ENCODE results near the gene AFF4. TPM values are rescaled to one million over a fixed set of nuclear protein-coding genes. Genes with fewer than 3 reads are reported as not detected.

Gene AFF4
- total RNA-seq, 1 experiment from 2014 or later = 38.6 TPM

- H3K9me2 ChIP-seq (ENCODE audit: insufficient read depth) = no peaks in the 10 kb centered on the region
- ATAC-seq (no peak), DNase-seq (ENCODE audit: low read depth, low spot score) (no peak)
- H3K36me3 ChIP-seq (ENCODE audit: control insufficient read depth in 1 of 2, insufficient read depth in 2 of 2, low read length in 2 of 2) = no peaks in the 10 kb centered on the region
- intact Hi-C loops (cut with micrococcal nuclease) = no loop called here
- H3K9ac ChIP-seq (ENCODE audit: low read length) = no peak overlapping the region
- H3K4me3 ChIP-seq (replicated peaks in 1 of 2; ENCODE audit: low read depth in 1 of 2, low read length in 2 of 2) = no peak overlapping the region
- H3K4me2 ChIP-seq (ENCODE audit: low read length) = no peak overlapping the region
- RAD21 ChIA-PET (ENCODE audit: low non-redundant PET in 1 of 2, low total read pairs in 2 of 2, uncharacterized antibody in 2 of 2, unreplicated experiment in 2 of 2) = no interaction called here
- POLR2A ChIA-PET = no interaction called here
- CTCF ChIA-PET = no interaction called here
- BruUV-seq (replicated peaks) = no TSS peak
- H3K4me1 ChIP-seq (ENCODE audit: control insufficient read depth in 1 of 2, insufficient read depth in 2 of 2, low read length in 2 of 2) = peaks cover 12 to 19% of the 10 kb centered on the region in 2 experiments; a peak in 3 of 4 replicates
- peaks cover 6% of the 10 kb centered on the region; the same call in 1 of the 2 replicates for H3K79me2 ChIP-seq (ENCODE audit: insufficient read depth, low read length)
- no peak for TF ChIP-seq CBX3 (IDR thresholded peaks at IDR 0.05; ENCODE audit: low read depth)
- TF ChIP-seq FOSL1 (IDR thresholded peaks at IDR 0.05; ENCODE audit: low read depth) = no peak
- TF ChIP-seq REST (IDR thresholded peaks at IDR 0.05; ENCODE audit: low read depth) = no peak
- no peak for TF ChIP-seq RAD21 (IDR thresholded peaks at IDR 0.05; ENCODE audit: low read depth)
- no peak for TF ChIP-seq CTCF (IDR thresholded peaks at IDR 0.05 in 2 of 3, conservative IDR thresholded peaks at IDR 0.05 in 1 of 3; ENCODE audit: borderline replicate concordance in 1 of 3, insufficient read depth in 1 of 3, low read depth in 2 of 3, low read length in 2 of 3)
- no peak for TF ChIP-seq MAX (IDR thresholded peaks at IDR 0.05)
- no peak for TF ChIP-seq CEBPB (IDR thresholded peaks at IDR 0.05; ENCODE audit: low read depth)
- TF ChIP-seq TCF7L2 (IDR thresholded peaks at IDR 0.05; ENCODE audit: borderline replicate concordance, extremely low read depth, insufficient read depth, insufficient read length) = no peak
- no peak for TF ChIP-seq POLR2A (IDR thresholded peaks at IDR 0.05; ENCODE audit: borderline replicate concordance, extremely low read depth, insufficient read depth, insufficient read length)
- no peak for TF ChIP-seq EZH2phosphoT487 (IDR thresholded peaks at IDR 0.05; ENCODE audit: borderline replicate concordance)
- TF ChIP-seq POLR2AphosphoS5 (IDR thresholded peaks at IDR 0.05; ENCODE audit: low read depth, low read length) = no peak
- no peak for TF ChIP-seq ZFX (IDR thresholded peaks at IDR 0.05)
- TF ChIP-seq SP1 (IDR thresholded peaks at IDR 0.05; ENCODE audit: low read depth) = no peak
- no peak for TF ChIP-seq SRF (IDR thresholded peaks at IDR 0.05; ENCODE audit: low read depth)
- TF ChIP-seq JUND (IDR thresholded peaks at IDR 0.05) = no peak
- no peak for TF ChIP-seq ZNF274 (IDR thresholded peaks at IDR 0.05; ENCODE audit: low read depth, low read length)
- TF ChIP-seq EZH2 (IDR thresholded peaks at IDR 0.05) = no peak
- TF ChIP-seq YY1 (IDR thresholded peaks at IDR 0.05; ENCODE audit: extremely low read depth, insufficient replicate concordance, low read depth, low read length) = no peak
- TF ChIP-seq ELF1 (IDR thresholded peaks at IDR 0.05; ENCODE audit: borderline replicate concordance, low read depth) = no peak
- TF ChIP-seq ATF3 (IDR thresholded peaks at IDR 0.05) = no peak
- no peaks in the 10 kb centered on the region for H3K27me3 ChIP-seq (ENCODE audit: insufficient read depth, low read length)
- no peaks in the 10 kb centered on the region for H3K9me3 ChIP-seq (ENCODE audit: control insufficient read depth in 1 of 2, insufficient read depth in 1 of 2, low read depth in 1 of 2, low read length in 2 of 2)
- no peaks in the 10 kb centered on the region for H4K20me1 ChIP-seq (ENCODE audit: insufficient read depth)
- H3K27ac ChIP-seq (ENCODE audit: low read depth, low read length) = no peak overlapping the region
- H2AFZ ChIP-seq (ENCODE audit: low read depth, low read length, poor library complexity, severe bottlenecking) = no peak overlapping the region
These were observed 130.8 kb downstream of the AFF4 start for GRCh38 chr5:132832612-132833011.
